ENCODE measurements around the gene NINJ2.
"Not testable (repeated sequence)": the region's sequence is repeated elsewhere in the genome, so short reads cannot be mapped to it uniquely, and the experiment has no call there.

Gene NINJ2, protein sequence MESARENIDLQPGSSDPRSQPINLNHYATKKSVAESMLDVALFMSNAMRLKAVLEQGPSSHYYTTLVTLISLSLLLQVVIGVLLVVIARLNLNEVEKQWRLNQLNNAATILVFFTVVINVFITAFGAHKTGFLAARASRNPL
- total RNA-seq, result 2.3 to 13.1 (median 4.8) reads per million in 18 experiments

DNA sequence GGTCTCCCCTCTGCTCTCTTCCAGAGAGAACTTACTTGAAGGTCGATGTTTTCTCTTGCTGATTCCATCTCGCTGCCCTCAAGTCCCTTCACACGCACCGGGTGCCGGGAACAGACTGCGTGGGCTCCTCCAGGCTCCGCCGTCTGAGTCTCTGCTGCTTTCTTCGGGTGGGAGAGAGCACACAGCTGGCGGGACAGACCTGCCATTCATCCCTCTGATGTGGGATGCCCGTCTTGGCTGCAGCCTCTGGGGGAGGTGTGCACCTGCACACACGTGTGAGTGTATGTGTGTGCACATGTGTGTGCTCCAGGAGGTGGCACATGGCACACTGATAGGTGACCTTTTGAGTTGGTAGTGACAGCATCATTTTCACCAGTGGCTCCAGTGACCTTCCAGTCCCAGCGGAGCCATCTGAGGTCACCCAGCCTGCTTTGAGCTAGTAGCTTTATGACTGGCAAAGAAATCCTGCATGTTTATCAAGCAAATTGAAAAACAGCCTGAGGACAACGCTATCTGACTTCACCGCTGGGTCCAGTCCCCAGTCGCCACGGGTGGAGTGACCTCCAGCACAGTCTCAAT, at the start of gene NINJ2:
TSS of gene NINJ2 (minus strand) at position 153 of the 579 bp plus-strand sequence. CDS start at position 68, 85 bp downstream.
- DNase-seq, result no peak

DNA sequence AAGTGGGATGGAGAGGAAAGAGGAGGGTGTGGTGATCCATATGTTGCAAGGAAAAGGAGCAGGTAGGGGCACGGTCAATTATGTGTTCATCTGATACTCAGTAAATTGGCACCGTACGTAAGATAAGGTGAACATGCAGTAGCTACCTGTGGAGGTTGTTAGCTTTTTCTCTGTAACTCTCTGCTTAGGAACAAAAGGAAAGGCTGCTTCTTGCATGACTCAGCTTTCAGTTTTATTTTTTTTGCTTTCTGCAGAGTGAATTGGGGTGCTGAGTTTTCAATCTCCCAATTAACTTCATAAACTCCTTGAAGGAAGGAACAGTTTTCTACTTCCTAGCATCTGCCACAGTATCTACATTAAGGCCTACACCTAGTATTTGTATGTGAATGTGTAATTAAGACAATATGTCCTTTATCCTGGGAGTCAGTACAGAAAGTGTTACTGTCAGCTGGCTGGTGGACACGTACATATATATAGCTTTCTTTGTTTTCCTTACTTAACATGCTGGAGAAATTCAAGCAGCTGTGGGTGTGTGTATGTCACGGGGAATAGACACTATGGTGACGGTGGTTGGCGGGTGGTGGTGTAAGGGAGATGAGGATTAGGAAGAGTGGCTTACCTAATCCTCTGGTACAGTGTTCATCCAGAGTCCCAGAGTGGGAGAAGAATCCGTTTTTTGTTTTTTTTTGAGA, 49.1 kb upstream of the NINJ2 start:
- DNase-seq, result peak; percentile 22 to 45

DNA sequence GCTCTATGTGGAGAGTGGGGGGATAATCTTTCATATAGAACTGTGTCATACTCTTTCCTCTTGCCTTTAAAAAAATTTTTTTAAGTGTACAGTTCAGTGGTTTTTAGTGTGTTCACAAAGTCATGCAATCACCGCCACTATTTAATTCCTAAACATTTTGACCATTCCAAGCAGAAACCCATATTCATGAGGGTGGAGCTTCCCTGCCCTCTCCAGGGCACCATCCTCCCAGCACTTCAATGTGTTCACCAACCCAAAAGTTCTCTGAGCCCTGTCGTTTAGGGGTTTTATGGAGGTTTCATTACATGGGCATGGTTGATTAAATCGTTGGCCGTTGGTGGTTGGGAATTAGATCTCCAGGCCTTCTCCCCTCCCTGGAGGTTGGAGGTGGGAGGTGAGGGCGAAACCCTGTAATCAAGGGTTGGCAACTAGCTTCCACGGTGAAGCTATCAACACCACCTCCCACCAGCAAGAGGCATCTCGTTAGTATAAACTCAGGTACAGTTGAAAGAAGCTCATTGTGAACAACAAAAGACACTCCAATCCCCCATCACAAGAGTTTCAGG, 46.3 kb upstream of the NINJ2 start:
- no peak for DNase-seq

DNA sequence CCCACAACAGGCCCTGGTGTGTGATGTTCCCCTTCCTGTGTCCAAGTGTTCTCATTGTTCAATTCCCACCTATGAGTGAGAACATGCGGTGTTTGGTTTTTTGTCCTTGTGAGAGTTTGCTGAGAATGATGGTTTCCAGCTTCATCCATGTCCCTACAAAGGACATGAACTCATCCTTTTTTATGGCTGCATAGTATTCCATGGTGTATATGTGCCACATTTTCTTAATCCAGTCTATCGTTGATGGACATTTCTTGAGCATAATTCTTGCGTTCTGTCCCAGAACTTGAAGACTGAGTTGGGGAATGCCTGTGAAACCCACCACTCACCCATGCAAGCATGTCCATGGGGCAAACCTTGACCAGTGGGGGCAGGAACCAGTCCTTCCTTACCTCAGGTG, 44.8 kb upstream of the NINJ2 start:
- not testable (repeated sequence) for DNase-seq

DNA sequence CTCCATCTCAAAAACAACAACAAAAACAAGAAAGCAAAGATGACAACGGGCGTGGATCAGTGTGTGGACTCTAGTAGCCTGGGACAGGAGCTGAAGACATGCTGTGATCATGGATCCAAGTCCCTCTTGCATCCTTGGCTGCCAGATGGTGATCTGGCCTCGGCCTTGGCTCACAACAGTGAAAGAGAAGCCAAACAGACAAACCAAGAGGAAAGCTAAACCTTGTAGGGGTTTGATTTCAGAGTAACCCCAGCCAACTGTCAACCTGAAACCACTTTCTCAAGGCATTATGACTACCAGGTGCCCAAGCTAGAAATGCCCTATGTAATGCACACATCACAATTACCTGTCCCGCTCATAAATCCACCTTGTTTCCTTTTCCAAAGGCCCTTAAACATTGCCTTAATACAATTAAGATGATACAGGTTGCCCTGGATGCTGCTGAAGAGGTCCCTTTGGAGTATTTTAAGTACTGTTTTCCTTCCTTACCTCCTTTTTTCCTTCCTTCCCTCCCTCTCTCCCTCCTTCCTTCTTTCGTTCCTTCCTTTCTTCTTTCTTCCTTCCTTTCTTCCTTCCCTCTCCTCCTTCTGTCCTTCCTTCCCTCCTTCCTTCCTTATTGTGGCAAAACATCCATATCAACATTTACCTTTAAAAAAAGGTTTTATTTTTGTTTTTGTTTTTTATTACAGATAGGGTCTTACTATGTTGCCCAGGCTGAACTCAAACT, 41.4 kb upstream of the NINJ2 start:
- DNase-seq, result no peak

DNA sequence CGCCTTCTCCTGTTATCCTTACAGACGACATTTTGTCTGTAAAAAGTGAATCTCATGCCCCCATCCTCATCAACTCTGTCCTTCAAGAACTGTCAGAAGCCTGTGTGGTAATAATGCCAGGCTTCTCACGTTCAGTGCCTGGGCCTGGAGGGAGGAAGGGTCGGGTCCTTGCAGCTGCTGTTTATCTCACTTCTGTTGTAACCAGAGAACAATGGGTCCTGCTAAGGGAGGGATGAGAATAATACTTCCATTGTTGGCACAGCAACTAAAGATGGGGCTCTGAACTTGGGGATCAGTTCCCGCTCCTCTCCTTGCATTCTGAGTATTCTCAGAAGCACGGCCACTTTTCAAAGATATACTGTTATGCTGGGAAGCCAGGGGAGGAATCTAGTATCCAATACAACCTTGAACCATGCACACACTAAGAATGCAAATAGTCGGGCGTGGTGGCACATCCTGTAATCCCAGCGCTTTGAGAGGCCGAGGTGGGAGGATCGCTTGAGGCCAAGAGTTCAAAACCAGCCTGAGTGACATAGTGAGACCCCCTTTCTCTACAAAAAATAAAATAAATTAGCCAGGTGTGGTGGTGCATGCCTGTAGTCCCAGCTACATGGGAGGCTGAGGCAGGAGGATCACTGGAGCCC, 38.8 kb upstream of the NINJ2 start:
- DNase-seq, result no peak

DNA sequence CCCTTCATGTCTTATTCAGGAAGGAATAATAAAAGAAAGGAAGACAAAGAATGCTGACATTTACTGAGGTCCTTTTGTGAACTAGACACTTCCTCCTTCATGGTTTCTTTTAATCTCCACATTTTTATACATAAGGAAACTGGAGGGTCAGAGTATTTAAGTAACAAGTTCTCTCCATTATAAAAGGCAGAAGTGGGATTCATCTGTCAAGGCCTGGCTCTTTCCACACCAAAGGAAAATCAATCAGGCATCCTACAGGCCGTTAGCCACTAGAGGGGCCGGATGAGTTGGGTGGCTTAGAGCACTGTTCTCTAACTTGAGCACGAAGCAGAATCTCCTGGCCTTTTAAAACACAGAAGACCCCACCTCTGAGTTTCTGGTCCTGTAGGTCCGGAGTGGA, 36.8 kb upstream of the NINJ2 start:
- DNase-seq, result no peak

DNA sequence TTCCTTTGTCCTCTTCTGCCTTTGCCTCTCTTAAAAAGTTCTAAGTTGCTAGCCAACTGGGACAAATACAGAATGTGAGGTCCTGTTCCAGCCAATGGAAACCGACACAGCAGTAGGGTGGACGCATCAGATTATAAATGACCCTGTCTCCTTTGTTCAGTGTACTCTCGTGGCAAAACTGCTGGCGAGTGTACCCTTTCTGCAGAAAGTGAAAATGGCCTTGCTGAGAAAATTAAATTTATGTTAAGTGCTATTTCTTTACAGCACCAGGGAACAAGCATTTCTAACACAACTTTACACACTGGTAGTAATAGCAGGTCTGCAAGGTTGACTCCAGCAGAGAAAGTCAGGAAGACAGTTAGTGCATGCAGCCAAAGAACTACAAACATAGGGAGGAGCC, 35.0 kb upstream of the NINJ2 start:
- not testable (repeated sequence) for DNase-seq

DNA sequence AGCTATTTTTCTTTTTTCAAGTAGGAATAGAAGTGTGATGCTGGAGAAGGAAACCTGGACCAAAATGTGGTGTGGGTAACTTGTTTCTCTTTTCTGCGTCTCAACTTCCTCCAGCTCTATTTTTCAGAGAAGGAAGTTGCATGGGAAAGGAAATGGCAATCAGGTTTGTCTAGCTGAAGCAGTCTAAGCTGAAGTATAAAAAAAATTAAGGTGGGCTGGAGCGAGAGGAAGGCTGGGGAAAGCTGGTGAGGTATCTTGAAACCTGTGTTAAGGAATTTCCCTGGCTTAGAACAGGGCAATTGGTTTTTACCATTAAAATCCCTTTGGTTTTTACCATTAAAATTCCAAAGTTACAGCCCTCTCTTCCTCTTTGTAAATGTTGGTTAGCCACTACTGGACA, 34.2 kb upstream of the NINJ2 start:
- peak; percentile 34 to 52 for DNase-seq

DNA sequence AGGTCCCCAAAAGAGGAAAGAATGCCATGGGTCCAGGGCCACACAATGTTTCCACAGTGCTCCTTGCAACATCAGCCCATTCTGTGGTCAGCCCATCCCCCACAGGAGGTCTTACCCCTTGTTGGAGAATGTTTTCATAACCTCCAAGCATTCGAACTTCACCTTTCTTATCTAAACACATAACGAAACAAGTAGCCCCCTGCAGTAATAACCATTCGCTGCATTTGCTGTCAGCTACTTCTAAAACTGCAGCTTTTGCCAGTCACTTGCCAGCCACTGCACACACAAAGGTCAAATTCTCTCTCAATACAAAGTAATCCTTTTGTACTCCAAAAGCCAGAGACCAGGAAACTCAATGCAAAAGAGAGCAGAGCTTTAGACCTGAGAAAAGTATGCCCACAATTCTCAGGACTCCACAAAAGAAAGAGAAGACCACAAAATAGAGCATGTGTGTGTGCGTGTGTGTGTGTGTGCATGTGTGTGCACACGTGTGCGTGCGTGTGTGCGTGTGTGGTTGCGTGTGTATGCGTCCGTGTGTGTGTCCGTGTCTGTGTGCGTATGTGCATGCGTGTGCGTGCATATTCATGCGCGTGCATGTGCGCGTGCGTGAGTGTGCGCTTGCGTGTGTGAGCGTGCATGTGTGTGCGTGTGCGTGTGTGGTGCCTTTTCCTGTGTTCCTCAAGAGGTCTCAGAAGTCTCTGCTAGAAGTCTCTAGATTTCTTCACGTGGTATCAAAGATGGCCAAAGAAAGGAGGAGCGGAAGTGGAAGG, 31.7 kb upstream of the NINJ2 start:
- peak in 1 of 2 donors; percentile 6 for DNase-seq

DNA sequence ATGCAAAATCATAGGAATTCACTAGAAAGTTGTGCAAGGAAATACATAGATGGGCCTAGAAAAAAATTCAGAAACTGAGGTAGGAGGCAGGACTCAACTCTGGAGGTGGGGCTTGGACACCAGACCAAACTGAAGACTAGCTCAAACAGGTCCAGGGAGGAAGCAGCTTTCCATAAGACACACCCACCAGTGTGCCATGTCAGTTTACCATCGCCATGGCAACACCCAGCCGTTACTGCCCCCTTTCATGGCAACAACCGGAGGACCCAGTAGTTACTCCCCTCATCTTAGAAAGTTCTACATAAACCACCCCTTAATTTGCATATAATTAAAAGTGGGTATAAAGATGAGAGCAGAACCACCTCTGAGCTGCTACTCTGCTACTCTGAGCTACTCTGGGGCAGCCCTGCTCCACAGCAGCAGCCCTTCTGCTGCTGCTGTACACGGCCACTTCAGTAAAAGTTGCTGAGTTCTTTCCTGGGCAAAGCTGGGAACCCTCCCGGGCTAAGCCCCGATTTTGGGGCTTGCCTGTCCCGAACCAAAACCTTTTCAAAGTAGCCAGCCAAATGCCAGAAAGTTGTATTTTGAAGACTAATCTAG, 30.8 kb upstream of the NINJ2 start:
- DNase-seq, result no peak

DNA sequence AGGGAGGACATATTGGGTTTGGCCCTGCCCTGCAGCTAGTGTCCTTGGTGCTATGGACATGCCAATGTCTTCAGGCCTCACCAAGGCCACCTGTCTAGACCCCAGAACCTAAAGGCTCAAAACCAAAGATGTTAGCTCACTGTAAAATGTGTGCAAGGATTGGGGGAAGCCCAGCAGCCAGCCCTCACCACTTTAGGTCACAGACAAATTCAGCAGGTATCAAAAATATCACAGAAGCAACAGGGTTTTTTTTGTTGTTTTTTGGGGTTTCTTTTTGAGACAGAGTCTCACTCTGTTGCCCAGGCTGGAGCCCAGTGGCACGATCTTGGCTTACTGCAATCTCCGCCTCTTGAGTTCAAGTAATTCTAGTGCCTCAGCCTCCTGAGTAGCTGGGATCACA, 29.0 kb upstream of the NINJ2 start:
- no peak for DNase-seq

DNA sequence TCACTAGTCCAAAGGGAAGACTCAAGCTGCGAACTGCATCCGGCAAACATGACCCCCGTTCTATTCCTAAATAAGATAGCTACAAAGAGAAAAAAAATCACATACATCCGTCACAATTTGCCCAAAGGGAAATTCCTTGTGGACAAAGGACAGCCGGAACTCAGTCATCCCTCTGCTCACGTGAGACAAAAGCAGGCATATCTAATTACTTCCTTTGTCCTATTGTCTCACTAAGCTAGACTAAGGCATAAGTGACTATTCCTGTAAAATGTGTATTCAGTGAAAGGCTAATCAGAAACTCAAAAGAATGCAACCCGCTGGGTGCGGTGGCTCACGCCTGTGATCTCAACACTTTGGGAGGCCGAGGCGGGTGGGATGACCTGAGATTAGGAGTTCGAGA, 27.2 kb upstream of the NINJ2 start:
- DNase-seq, result no peak

DNA sequence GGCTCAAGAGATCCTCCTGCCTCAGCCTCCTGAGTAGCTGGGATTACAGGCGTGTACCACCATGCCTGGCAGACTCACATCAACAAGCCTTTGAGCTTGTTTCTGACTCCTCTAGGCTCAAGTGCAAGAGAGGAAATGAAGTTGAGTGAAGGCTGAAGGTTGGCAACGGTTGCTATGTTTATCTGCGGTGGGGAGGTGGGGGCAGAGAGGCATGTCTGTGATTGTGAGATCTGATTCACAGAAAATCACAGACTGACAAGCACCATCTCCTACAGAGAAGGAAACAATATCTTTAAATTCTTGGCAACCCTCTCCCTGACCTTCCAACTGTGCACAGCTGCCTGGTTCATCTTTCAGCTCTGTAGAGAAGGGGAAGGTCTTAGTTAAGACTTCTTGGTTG, 22.1 kb upstream of the NINJ2 start:
- DNase-seq, result peak; percentile 65 to 81

DNA sequence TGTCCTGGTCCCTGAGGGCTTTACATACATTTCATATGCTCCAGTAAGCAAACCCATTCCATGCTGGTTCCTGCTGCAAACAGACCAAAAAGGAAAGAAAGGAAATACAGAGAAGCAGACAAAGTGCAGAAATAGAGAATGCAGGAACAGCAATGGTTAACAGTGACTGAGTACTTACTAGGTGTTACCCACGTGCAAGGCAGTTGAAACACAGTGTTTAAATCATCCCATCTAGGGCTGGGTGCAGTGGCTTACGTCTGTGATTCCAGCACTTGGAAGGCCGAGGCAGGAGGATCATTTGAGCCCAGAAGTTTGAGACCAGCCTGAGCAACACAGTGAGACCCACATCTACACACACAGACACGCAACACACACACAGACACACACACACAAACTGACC, 21.2 kb upstream of the NINJ2 start:
- DNase-seq, result no peak

DNA sequence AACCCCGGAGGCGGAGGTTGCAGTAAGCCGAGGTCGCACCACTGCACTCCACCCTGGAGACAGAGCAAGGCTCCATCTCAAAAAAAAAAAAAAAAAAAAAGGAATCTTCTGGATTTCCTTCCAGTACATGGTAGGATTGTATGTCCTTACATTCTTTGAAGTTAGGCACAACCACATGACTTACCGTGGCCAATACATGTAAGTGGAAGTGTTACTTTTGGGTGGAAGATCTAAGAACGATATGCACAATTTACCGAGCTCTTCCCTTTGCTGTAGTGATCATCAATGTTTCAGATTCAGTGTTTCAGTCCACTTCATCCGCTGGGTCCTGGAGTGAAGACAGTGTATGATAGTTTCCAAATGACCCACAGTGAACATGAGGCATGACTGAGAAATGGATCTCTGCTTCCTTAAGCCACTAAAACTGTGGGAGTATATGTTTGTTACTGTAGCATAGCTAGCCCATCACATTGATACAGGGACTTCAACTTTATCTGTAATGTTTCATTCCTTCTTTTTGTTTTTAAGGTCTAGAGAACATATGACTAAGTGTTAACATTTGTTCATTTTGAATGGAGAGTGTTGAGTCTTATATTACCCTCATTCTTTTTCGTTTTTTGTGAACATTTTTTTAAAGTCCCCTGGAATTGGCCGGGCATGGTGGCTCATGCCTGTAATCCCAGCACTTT, 18.5 kb upstream of the NINJ2 start:
- no peak for DNase-seq

DNA sequence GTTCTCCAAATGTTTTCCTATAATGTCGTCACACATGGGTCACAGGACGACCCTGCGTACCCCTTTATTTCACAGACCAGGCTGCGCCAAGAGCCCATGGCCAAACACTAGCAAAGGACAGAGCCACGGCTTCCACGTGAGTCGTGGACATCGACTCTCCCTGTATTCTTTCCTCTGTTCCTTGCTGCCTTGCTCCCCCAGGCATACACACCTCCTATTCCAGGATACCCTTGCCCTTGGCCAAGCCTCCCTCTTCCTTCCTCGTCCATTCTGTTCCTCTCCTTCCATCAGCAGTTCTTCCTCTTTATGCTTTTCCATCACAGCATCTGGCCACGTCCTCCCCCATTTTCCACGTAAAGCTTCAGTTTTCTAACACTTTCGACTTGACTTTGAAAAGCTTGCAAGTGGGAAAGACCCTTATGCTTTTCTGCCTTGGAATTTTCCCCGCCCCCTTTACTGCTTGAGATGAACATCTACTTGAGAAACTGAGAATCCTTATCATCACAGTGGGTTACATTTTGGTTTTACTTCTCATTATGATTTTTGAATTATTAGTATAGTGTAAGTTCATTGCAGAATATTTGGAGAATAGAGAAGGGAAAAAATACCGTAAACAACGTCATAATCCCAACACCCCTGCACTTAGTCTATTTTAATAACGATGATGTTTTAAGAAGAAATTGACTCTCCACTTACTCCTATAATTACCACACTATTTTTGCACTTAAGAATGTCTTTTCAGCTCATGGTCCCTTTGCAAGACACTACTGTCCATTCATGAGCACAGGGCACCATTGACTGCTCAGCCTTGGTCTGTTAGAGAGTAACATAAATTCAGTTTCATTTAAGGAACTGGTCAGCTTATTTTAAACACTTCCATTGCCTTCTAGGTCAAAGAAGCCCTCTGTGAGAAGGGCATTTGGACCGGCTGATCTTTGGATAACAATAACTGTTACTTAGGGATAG, 15.8 kb upstream of the NINJ2 start:
- DNase-seq, result no peak

DNA sequence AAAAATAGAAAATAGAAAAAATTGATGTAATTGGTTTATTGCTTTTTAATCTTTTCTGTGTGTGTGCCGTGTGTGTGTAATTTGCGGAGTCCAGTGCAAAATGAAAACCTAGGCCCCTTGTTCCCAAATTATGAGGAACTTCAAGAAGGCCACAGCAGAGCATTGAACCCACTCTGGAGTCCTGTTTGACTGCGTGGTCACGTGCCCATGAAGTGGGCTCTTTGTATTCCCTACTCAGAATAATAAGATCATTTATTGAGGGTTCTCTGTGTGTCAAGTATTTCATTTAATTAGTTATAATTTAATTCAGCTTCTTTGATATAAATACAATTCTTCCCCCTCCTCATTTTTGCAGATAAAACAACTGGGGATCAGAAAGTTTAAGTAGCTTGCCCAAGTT, 12.3 kb upstream of the NINJ2 start:
- no peak for DNase-seq

DNA sequence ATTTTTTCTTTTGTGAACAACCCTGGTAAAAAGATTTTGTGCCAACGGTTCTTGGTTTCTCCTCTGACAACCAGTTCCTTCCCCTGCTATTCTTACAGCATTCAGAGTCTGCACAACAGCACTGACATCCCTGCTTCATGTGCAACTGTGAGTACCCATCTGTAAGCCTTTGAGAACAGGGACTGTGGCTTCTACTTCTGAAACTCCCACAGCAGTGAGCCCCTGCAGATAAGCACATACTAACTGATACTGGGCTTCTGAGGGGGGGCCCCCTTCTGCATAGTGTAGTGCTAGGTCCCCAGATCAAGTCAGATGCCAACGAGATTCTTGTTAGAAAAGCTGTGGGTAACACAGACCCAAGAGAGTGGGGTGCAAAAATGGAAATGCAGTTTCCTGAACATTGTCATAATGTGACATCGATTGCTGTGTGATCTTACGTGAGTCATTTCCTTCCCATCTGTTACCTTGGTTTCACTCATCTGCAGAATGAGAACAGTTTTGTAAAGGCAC, 11.1 kb upstream of the NINJ2 start:
- DNase-seq, result peak; percentile 49 to 51

All from inflammatory macrophage (primary cell).